Effector memory CD4-positive, alpha-beta T cell (primary cell): Measurements from ENCODE around the gene S100A14.
A peak's percentile ranks its signal among the peaks of the same experiment; 100 is the strongest.
"Not testable (repeated sequence)": the region's sequence is repeated elsewhere in the genome, so short reads cannot be mapped to it uniquely, and the experiment has no call there.

Experiments
- DNase-seq, 3 donors: peaks; one replicate each; pipeline ENCODE4 v3.0.0-alpha.2; 2020
- H3K27ac ChIP-seq: 2 replicates; pipeline ENCODE4 v1.7.0; 2013; ENCODE audit warnings: mild to moderate bottlenecking, low read length, moderate library complexity; ENCODE audit not compliant: insufficient read depth, poor library complexity, severe bottlenecking
- H3K27me3 ChIP-seq: replicated peaks from 2 replicates; pipeline ENCODE4 v1.7.0; 2013; ENCODE audit warnings: mild to moderate bottlenecking, low read length; ENCODE audit not compliant: insufficient read depth, control insufficient read depth, poor library complexity, severe bottlenecking
- H3K36me3 ChIP-seq: 2 replicates; pipeline ENCODE4 v1.7.0; 2013; ENCODE audit warnings: mild to moderate bottlenecking, low read length, moderate library complexity; ENCODE audit not compliant: control insufficient read depth, insufficient read depth
- H3K4me1 ChIP-seq: 2 replicates; pipeline ENCODE4 v1.7.0; 2013; ENCODE audit warnings: low read length, mild to moderate bottlenecking; ENCODE audit not compliant: control insufficient read depth, insufficient read depth, poor library complexity, severe bottlenecking
- H3K4me3 ChIP-seq: 2 replicates; pipeline ENCODE4 v1.7.0; 2013; ENCODE audit warnings: low read length, low read depth, mild to moderate bottlenecking; ENCODE audit not compliant: insufficient read depth, poor library complexity, severe bottlenecking
- H3K9me3 ChIP-seq: 2 replicates; pipeline ENCODE4 v1.7.0; 2013; ENCODE audit warnings: mild to moderate bottlenecking, low read length, moderate library complexity; ENCODE audit not compliant: control insufficient read depth

S100A14 gene

GRCh38 chr1:153577624-153578051, 38.5 kb downstream of the S100A14 start:
- H3K4me1 ChIP-seq, result no peaks in the 10 kb centered on the region
- H3K27ac ChIP-seq, result no peak overlapping the region
- no peak for DNase-seq
- no peaks in the 10 kb centered on the region for H3K9me3 ChIP-seq
- no peaks in the 10 kb centered on the region for H3K36me3 ChIP-seq
- H3K27me3 ChIP-seq, result no peaks in the 10 kb centered on the region
- no peak overlapping the region for H3K4me3 ChIP-seq

- Histone ChIP-seq H3K4me1 (no peaks in the 10 kb centered on the region), H3K4me3 (no peak overlapping the region), H3K27me3 (no peaks in the 10 kb centered on the region), H3K27ac (no peak overlapping the region), H3K36me3 (no peaks in the 10 kb centered on the region), H3K9me3 (no peaks in the 10 kb centered on the region)
- DNase-seq, result no peak
These were observed 39.0 kb downstream of the S100A14 start for GRCh38 chr1:153577138-153577537.

- DNase-seq, result not testable (repeated sequence)
These were observed 40.6 kb downstream of the S100A14 start for GRCh38 chr1:153575497-153575896.

GRCh38 chr1:153575081-153575491, 41.0 kb downstream of the S100A14 start:
- not testable (repeated sequence) for H3K27me3 ChIP-seq, H3K4me3 ChIP-seq, DNase-seq, H3K36me3 ChIP-seq, H3K27ac ChIP-seq, H3K4me1 ChIP-seq, H3K9me3 ChIP-seq

More at GRCh38 chr1:153575497-153575896, 40.6 kb downstream of the S100A14 start:
- H3K27ac ChIP-seq, H3K4me3 ChIP-seq, H3K4me1 ChIP-seq, H3K9me3 ChIP-seq, H3K36me3 ChIP-seq, H3K27me3 ChIP-seq: not testable (repeated sequence)

GRCh38 chr1:153573351-153573750, 42.8 kb downstream of the S100A14 start:
- Histone ChIP-seq H3K9me3 (no peaks in the 10 kb centered on the region), H3K4me1 (peaks cover 2% of the 10 kb centered on the region), H3K27ac (no peak overlapping the region), H3K27me3 (no peaks in the 10 kb centered on the region), H3K36me3 (no peaks in the 10 kb centered on the region), H3K4me3 (no peak overlapping the region)
- no peak for DNase-seq

- no peaks in the 10 kb centered on the region for H3K27me3 ChIP-seq
- no peaks in the 10 kb centered on the region for H3K9me3 ChIP-seq
- DNase-seq, result peak in 1 of 3 donors; percentile 13
- H3K27ac ChIP-seq, result no peak overlapping the region
- peaks cover 9% of the 10 kb centered on the region for H3K4me1 ChIP-seq
- no peaks in the 10 kb centered on the region for H3K36me3 ChIP-seq
- H3K4me3 ChIP-seq, result no peak overlapping the region
These were observed 43.5 kb downstream of the S100A14 start for GRCh38 chr1:153572569-153573015.

- no peak overlapping the region for H3K4me3 ChIP-seq
- no peak for DNase-seq
- no peaks in the 10 kb centered on the region for H3K27me3 ChIP-seq
- H3K4me1 ChIP-seq, result peaks cover 14% of the 10 kb centered on the region
- H3K36me3 ChIP-seq, result no peaks in the 10 kb centered on the region
- H3K27ac ChIP-seq, result no peak overlapping the region
- no peaks in the 10 kb centered on the region for H3K9me3 ChIP-seq
These were observed 44.4 kb downstream of the S100A14 start for GRCh38 chr1:153571706-153572105.

- Histone ChIP-seq H3K4me1 (peaks cover 21% of the 10 kb centered on the region), H3K36me3 (no peaks in the 10 kb centered on the region), H3K4me3 (no peak overlapping the region), H3K27ac (no peak overlapping the region), H3K27me3 (no peaks in the 10 kb centered on the region), H3K9me3 (no peaks in the 10 kb centered on the region)
- no peak for DNase-seq
These were observed 45.3 kb downstream of the S100A14 start for GRCh38 chr1:153570874-153571273.

- Histone ChIP-seq H3K36me3 (no peaks in the 10 kb centered on the region), H3K4me1 (peaks cover 28% of the 10 kb centered on the region), H3K4me3 (no peak overlapping the region), H3K9me3 (no peaks in the 10 kb centered on the region), H3K27ac (no peak overlapping the region), H3K27me3 (no peaks in the 10 kb centered on the region)
- DNase-seq, result no peak
These were observed 46.7 kb downstream of the S100A14 start for GRCh38 chr1:153569465-153569864.

GRCh38 chr1:153568367-153569099, 47.6 kb downstream of the S100A14 start:
- H3K27ac ChIP-seq, result no peak overlapping the region
- DNase-seq, result peak; percentile 57 to 72 (median 70)
- no peaks in the 10 kb centered on the region for H3K9me3 ChIP-seq
- H3K4me1 ChIP-seq, result peaks cover 28% of the 10 kb centered on the region
- H3K4me3 ChIP-seq, result no peak overlapping the region
- no peaks in the 10 kb centered on the region for H3K27me3 ChIP-seq
- no peaks in the 10 kb centered on the region for H3K36me3 ChIP-seq
